Omental fat pad (tissue), 4 donors: ENCODE results near the gene MESD. TPM values are rescaled to one million over a fixed set of nuclear protein-coding genes. Genes with fewer than 3 reads are reported as not detected.
A peak's percentile ranks its signal among the peaks of the same experiment; 100 is the strongest.

Experiments
- ATAC-seq: fragments of 150-250 bp; one replicate; pipeline ENCODE4 v1.9.1; 2016; ENCODE audit warnings: mild to moderate bottlenecking, moderate library complexity; ENCODE audit not compliant: low FRiP score
- DNase-seq: peaks from one replicate; pipeline ENCODE4 v3.0.0-alpha.2; 2019; ENCODE audit warnings: low spot score
- total RNA-seq, 4 donors: library from RNA; depleted of rRNA; stranded (reverse); fragments of >200 nt; gene quantifications; one replicate each; pipeline ENCODE4 v1.1.0, GENCODE V29; 2016
- TF ChIP-seq, protein P1 (sequence below), 3 donors: fragments of 450-650 bp; IDR thresholded peaks; one replicate each; pipeline ENCODE4 v1.5.1; 2016 to 2017; ENCODE audit warnings: antibody characterized with exemption in 3 of 3, mild to moderate bottlenecking in 3 of 3, moderate library complexity in 2 of 3

The MESD gene
- total RNA-seq, 4 donors from 2014 or later: 19.5 to 26.1 (median 22.6) TPM

DNA sequence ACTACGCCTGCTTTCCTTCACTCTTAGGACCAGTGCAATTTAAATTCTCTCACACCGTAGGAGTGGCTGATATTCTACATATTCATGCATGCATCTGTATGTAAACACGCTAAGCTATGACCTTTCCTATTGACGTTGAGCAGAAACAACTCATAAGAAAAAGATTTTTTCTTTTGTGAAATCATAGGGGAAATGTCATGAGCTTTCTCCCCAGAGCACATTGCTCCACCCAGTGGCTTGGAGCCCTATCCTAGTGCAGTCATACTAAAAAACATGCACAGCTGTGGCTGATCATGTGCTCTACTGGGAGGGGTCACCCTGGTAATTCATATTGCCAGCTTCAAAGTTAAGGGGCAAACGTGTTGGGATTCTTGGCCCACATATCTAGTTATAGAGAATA, 1.8 kb upstream of the MESD start:
- DNase-seq: no peak
- ATAC-seq: peak; percentile 16
- TF ChIP-seq, protein P1, sequence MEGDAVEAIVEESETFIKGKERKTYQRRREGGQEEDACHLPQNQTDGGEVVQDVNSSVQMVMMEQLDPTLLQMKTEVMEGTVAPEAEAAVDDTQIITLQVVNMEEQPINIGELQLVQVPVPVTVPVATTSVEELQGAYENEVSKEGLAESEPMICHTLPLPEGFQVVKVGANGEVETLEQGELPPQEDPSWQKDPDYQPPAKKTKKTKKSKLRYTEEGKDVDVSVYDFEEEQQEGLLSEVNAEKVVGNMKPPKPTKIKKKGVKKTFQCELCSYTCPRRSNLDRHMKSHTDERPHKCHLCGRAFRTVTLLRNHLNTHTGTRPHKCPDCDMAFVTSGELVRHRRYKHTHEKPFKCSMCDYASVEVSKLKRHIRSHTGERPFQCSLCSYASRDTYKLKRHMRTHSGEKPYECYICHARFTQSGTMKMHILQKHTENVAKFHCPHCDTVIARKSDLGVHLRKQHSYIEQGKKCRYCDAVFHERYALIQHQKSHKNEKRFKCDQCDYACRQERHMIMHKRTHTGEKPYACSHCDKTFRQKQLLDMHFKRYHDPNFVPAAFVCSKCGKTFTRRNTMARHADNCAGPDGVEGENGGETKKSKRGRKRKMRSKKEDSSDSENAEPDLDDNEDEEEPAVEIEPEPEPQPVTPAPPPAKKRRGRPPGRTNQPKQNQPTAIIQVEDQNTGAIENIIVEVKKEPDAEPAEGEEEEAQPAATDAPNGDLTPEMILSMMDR (IDR thresholded peaks at IDR 0.05): no peak

DNA sequence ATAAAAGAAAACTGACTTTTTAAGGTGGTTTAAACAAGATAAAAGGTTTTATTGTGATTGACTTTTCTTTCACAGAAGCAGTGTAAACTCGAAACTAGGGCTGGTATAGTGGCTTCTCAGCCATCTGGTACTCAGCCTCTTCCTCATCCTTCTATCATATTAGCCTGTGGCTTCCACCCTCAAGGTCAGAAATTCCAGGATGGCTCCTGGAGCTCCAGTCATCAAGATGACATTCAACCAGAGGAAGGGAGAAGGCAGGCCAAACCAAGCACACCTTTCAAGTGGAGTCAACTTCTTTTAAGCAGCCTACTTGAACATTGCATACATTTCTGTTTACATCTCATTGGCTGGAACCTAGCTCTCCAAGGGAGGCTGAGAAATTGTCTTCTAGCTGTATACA, 1.3 kb upstream of the MESD start:
- no peak for DNase-seq
- TF ChIP-seq, protein P1 (IDR thresholded peaks at IDR 0.05): no peak

DNA sequence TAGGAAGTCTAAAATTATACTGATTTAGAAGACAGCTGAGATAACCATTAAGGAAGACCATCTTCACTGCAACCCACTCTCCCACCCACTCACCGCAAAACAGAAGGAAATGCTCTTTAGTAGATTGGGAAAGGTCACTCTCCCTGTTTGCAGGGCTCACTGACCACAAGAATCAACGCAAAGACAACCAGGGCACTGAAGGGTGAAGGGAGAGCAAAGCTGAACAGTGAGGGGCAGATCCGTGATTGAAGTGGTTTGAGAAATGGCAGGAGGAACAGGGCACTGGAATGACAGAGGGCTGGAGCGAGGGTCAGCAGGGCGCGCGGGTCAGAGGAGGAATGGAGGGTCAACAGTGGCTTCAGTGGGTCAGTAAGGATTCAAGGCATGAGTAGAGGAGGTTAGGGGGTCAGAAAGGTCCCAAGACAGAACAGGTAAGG, 520 bp downstream of the MESD start:
- TF ChIP-seq, protein P1 (IDR thresholded peaks at IDR 0.05): no peak
- DNase-seq: no peak
- no peak for ATAC-seq

More for the DNA sequence above, 1.3 kb upstream of the MESD start:
- ATAC-seq: no peak

DNA sequence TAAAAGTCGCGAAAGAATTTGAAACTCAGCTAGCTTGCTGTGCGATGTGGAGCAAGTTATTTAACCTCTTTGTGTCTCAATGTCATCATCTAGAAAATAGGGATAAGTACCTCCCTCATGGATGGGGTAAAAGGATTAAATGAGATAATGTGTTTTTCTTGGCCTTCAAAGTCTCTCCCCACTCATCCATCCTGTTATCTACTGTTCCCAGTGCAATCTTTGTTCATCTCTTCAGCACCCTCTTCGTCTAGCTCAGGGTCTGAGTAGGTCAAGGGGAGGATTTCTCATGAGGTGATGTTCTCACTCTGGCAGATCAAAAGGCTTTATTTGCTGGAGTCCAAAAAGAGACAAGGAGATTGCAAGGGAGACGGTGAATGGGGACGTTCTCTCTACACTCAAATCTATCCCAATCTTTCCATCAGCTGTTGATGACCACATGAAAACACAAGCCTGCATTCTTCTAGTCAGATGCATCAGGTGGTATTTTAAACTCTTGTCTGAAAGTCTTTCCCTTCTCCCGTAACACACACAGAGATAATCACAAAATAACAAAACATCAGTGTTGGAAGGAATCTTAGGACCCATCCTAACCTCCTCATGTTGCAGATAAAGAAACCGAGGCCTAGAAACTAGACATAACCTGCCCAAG, 1.3 kb downstream of the MESD start:
- TF ChIP-seq, protein P1 (IDR thresholded peaks at IDR 0.05): no peak
- DNase-seq: no peak
- ATAC-seq: no peak

DNA sequence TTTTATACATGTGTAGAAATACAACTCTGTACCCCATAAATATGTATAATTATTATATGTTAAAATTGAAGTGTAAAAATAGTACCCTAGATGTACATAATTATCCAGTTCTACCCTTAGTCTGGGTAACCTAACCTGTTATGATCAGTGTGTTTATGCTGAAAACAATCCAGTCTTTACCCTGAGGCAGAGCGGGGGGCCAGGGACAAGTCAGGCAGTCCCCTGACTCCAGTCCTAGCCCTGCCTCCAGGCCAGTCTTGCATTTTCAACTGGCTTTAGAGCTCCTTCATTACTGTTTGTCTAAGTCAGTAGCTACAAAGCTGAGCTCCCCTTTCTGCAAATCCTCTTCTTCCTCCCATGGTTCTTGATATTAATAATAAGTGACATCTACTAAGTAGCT, 3.1 kb downstream of the MESD start:
- ATAC-seq: no peak
- TF ChIP-seq, protein P1 (IDR thresholded peaks at IDR 0.05): no peak
- DNase-seq: no peak

DNA sequence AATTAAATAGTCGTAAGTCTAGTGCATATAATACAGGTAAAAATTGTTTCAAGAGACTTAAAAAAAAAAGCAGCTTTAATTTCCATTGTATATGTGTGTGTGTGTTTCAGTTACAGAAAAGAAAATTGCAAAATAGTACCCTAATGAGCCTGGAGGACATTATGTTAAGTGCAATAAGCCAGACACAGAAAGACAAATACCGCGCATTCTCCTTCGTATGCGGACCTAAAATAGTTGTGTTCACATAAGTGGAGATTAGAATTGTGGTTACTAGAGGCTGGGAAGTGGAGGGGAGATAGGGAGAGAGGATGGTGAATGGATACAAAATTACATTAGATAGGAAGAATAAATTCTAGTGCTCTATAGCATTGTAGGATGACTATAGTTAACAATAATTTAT, 3.6 kb downstream of the MESD start:
- ATAC-seq (no peak), DNase-seq (no peak)
- TF ChIP-seq, protein P1 (IDR thresholded peaks at IDR 0.05): no peak

DNA sequence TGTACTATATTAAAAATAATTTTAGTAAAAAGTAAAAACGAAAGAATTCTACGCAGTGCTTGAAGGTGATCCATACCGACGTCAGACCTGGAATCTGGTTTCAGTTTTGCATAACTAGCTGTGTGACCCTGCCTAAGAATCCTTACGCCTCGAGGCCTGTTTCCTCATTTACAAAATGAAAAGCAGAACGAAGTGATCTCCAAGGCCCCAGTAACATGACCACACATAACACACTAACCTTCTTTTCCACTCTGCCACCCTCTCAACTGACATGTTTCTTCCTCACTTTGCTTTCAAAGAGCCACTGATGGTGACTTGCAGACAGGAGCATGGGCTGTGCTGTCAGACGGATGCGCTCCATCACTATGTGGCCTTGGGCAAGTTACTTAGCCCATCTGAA, 4.8 kb downstream of the MESD start:
- ATAC-seq (no peak), DNase-seq (no peak)
- TF ChIP-seq, protein P1 (IDR thresholded peaks at IDR 0.05): no peak
